Upper lobe of right lung (tissue), 1 donor: ENCODE results near the gene MAEL. TPM values are rescaled to one million over a fixed set of nuclear protein-coding genes. Genes with fewer than 3 reads are reported as not detected.

Experiments
- ATAC-seq: fragments of 200-7000 bp; cut with Tn5 transposase; one replicate; pipeline ENCODE4 v1.9.1; 2020; ENCODE audit warnings: mild to moderate bottlenecking, moderate library complexity
- DNase-seq: peaks from one replicate; pipeline ENCODE4 v3.0.0-alpha.2; 2020
- H3K27ac ChIP-seq: fragments of 200-600 bp; one replicate; pipeline ENCODE4 v1.8.0; 2022
- H3K27me3 ChIP-seq: fragments of 200-600 bp; one replicate; pipeline ENCODE4 v1.8.0; 2022; ENCODE audit warnings: mild to moderate bottlenecking
- H3K36me3 ChIP-seq: fragments of 200-600 bp; one replicate; pipeline ENCODE4 v1.8.0; 2022
- H3K4me1 ChIP-seq: fragments of 200-600 bp; one replicate; pipeline ENCODE4 v1.8.0; 2022
- H3K4me3 ChIP-seq: fragments of 200-600 bp; one replicate; pipeline ENCODE4 v1.8.0; 2022; ENCODE audit warnings: mild to moderate bottlenecking
- H3K9me3 ChIP-seq: fragments of 200-600 bp; one replicate; pipeline ENCODE4 v1.8.0; 2022
- CTCF ChIP-seq: fragments of 200-600 bp; IDR thresholded peaks from one replicate; pipeline ENCODE4 v1.8.0; 2022; ENCODE audit warnings: antibody characterized with exemption
- intact Hi-C: fragments of 100-400 bp; cut with DNase I; formaldehyde crosslinking; loops from one replicate; pipeline ENCODE4 v1.11.0; 2022
- long read RNA-seq: library from polyadenylated mRNA; unstranded; transcript quantifications from one replicate; pipeline ENCODE4 v2.0.0, GENCODE V29; 2021
- total RNA-seq: library from RNA; stranded (reverse); fragmentation: NEBNext Ultra II Directional; extraction: Animal tissue kit (Norgen Biotek cat#: 25700); gene quantifications from one replicate; pipeline ENCODE4 v1.2.1, GENCODE V29; 2021
- donor health status: DM: no; HTN: yes; CAD: no; lungs with severe emphysema.

Gene MAEL
- total RNA-seq = not detected
- long read RNA-seq = 0 reads

GRCh38 chr1:166988974-166989515 is at the start of gene MAEL:
Gene MAEL (plus strand): TSS chr1:166989280. CDS start chr1:166989353, 73 bp downstream.
- Histone ChIP-seq H3K27me3 (no peaks in the 10 kb centered on the region), H3K9me3 (no peaks in the 10 kb centered on the region), H3K4me1 (no peaks in the 10 kb centered on the region), H3K27ac (no peak within 1 kb of the TSS), H3K4me3 (no peak within 1 kb of the TSS), H3K36me3 (no peaks in the 10 kb centered on the region)
- TF ChIP-seq CTCF = no peak
- no peak for ATAC-seq
- intact Hi-C loops = no loop called here
- DNase-seq = no peak

GRCh38 chr1:166939741-166940375 is 49.2 kb upstream of the MAEL start:
- Histone ChIP-seq H3K27me3 (peaks cover 3% of the 10 kb centered on the region), H3K36me3 (no peaks in the 10 kb centered on the region), H3K4me1 (no peaks in the 10 kb centered on the region), H3K4me3 (no peak overlapping the region), H3K27ac (no peak overlapping the region), H3K9me3 (no peaks in the 10 kb centered on the region)
- intact Hi-C loops = no loop called here
- TF ChIP-seq CTCF = no peak
- no peak for ATAC-seq
- DNase-seq = no peak

- ATAC-seq = no peak
- Histone ChIP-seq H3K9me3 (no peaks in the 10 kb centered on the region), H3K36me3 (no peaks in the 10 kb centered on the region), H3K27ac (no peak overlapping the region), H3K4me3 (no peak overlapping the region), H3K4me1 (peaks cover 5% of the 10 kb centered on the region), H3K27me3 (peaks cover 21% of the 10 kb centered on the region)
- no peak for DNase-seq
- TF ChIP-seq CTCF = no peak
- intact Hi-C loops = no loop called here
These were observed 44.7 kb upstream of the MAEL start for GRCh38 chr1:166944186-166944967.

GRCh38 chr1:166947398-166948043 is 41.6 kb upstream of the MAEL start:
- Histone ChIP-seq H3K4me1 (peaks cover 5% of the 10 kb centered on the region), H3K36me3 (no peaks in the 10 kb centered on the region), H3K27ac (no peak overlapping the region), H3K4me3 (no peak overlapping the region), H3K9me3 (no peaks in the 10 kb centered on the region), H3K27me3 (peaks cover 21% of the 10 kb centered on the region)
- no peak for TF ChIP-seq CTCF
- intact Hi-C loops = no loop called here
- DNase-seq = peak; percentile 65
- peak; percentile 62 for ATAC-seq

- no peak for DNase-seq
- no peaks in the 10 kb centered on the region for H3K36me3 ChIP-seq
- intact Hi-C loops = no loop called here
- H3K27ac ChIP-seq = no peak overlapping the region
- H3K9me3 ChIP-seq = no peaks in the 10 kb centered on the region
- H3K4me3 ChIP-seq = no peak overlapping the region
- peaks cover 5% of the 10 kb centered on the region for H3K4me1 ChIP-seq
- H3K27me3 ChIP-seq = peaks cover 21% of the 10 kb centered on the region
- TF ChIP-seq CTCF = no peak
- no peak for ATAC-seq
These were observed 40.2 kb upstream of the MAEL start for GRCh38 chr1:166948856-166949350.
